SHP77 (cell line): ENCODE data around the gene ZNF280D.
"Not testable (repeated sequence)": the region's sequence is repeated elsewhere in the genome, so short reads cannot be mapped to it uniquely, and the experiment has no call there.

Experiments
- DNase-seq, 2 experiments: peaks; one replicate each; lab custom pipeline; 2025; lab: John Stamatoyannopoulos, UW

The ZNF280D gene

GRCh38 chr15:56715220-56715619 is 18.1 kb downstream of the ZNF280D start:
- DNase-seq: no peak

DNA sequence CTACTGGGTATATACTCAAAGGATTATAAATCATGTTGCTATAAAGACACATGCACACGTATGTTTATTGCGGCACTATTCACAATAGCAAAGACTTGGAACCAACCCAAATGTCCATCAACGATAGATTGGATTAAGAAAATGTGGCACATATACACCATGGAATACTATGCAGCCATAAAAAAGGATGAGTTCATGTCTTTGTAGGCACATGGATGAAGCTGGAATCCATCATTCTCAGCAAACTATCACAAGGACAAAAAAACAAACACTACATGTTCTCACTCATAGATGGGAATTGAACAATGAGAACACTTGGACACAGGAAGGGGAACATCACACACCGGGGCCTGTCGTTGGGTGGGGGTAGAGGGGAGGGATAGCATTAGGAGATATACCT is 23.8 kb downstream of the ZNF280D start:
- DNase-seq: not testable (repeated sequence)

GRCh38 chr15:56699743-56700142 is 33.6 kb downstream of the ZNF280D start:
- no peak for DNase-seq

- DNase-seq: no peak
These were observed 35.0 kb downstream of the ZNF280D start for GRCh38 chr15:56698270-56698669.

- no peak for DNase-seq
These were observed 39.5 kb downstream of the ZNF280D start for GRCh38 chr15:56693761-56694160.

DNA sequence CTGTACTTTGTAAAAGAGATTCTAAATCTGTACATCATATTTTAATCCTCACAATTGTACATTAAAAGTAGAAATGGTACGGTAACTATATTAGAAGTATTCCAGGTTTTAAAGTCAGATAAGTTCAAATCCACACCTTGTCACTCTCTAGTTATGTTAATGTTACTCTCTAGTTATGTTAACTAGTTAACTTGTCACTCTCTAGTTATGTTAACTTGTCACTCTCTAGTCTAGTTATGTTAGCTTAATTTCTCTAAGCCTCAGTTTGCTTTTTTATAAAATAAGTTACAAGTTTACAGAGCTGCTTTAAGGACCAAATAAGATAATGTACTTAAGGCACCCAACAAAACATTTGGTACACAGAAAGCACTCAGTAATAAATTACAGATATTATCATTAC is 42.6 kb downstream of the ZNF280D start:
- no peak for DNase-seq

DNA sequence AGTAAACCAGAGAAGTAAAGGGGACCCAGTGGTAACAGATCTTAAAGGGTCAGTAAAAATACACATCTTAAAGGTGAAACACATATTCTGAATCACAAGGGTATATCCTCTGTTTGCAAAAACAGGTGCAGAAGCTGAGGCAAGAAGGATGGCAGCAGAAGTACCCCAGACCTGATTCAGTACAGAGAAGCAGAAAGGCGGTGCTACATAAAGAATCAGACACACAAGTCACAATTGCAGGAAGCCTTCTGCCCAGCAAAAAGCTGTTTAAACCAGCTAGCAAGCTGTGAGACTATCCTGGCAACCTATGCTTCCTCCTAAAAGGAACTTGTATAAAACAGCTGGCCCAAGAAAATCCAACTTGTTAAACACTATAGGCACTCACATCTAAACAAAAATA is 49.4 kb downstream of the ZNF280D start:
- no peak for DNase-seq

GRCh38 chr15:56681113-56681512 is 52.2 kb downstream of the ZNF280D start:
- DNase-seq: no peak

- no peak for DNase-seq
These were observed 54.1 kb downstream of the ZNF280D start for GRCh38 chr15:56679225-56679624.

GRCh38 chr15:56678571-56678970 is 54.7 kb downstream of the ZNF280D start:
- DNase-seq: no peak

- no peak for DNase-seq
These were observed 56.0 kb downstream of the ZNF280D start for GRCh38 chr15:56677271-56677670.

DNA sequence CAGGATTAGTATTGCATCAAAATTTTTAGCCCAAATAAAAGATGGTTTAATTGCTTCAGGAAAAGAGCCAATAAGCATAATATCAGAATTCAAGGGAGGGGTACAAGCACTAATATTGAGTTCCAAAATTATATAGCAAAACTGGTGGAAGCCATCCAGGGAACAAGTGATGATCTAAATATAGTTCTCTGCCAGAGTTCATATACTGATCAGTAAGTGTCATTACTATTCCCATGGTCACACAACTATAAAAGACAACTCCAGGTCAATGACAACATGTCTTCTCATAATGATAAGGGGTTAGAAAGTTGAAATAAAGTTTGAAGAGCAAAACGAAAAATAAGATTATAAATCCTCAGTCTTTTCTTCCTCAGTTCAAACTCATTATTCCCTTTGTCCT is 57.4 kb downstream of the ZNF280D start:
- DNase-seq: no peak

DNA sequence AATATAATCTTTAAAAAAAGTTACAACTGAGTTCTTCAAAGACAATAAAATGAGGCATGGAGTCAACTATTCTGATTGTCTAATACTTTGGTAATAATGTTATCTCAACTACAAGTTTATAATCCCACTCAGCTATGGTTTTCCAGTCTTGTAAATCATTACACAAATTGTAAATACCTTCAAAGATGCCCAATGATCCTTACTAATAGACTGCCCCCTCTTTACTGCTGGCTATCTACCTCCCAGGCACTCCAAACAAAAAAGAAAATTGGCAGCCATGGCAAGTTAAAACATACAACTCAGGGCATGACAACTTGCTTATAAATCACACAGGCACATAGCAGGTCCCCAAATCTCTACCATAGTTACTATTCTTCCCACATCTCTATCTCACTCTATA is 58.5 kb downstream of the ZNF280D start:
- no peak for DNase-seq

- DNase-seq: no peak
These were observed 60.6 kb downstream of the ZNF280D start for GRCh38 chr15:56672721-56673120.

- DNase-seq: no peak
These were observed 65.8 kb downstream of the ZNF280D start for GRCh38 chr15:56667517-56667916.

- DNase-seq: no peak
These were observed 72.4 kb downstream of the ZNF280D start for GRCh38 chr15:56660943-56661342.

DNA sequence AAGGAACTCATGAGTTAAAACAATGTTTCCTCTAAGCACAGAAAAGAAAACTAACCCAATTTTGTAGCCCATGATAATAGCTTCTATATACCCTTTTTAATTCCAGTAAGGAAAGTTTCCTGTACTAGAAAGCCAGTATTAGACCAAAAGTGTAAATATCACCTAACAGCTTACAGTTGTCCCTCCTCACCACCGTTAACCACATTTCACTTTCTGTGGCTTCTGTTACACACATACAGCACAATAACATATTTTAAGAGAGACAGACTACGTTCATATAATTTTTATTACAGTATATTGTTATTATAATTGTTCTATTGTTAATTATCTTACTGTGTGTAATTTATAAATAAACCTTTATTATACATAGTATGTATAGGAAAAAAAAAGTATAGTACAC is 74.1 kb downstream of the ZNF280D start:
- no peak for DNase-seq

GRCh38 chr15:56654624-56655023 is 78.7 kb downstream of the ZNF280D start:
- no peak for DNase-seq

DNA sequence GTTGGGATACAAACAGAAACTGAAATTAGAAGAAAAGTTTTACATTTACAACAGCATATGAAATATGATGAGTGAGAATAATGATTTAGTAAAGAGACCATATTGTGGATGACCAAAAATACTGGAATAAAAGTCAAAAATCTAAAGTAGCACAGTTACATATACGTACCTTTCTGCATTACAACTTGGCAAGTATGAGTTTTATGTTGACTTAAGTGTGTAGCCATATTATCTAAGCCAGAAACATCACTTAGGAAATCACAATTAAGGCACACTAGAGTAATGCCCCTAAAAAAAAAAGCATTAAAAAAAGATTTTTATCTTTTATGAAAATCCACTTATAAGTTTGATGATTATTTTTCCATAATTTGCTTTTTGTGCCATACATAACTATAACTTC is 79.1 kb downstream of the ZNF280D start:
- DNase-seq: no peak

DNA sequence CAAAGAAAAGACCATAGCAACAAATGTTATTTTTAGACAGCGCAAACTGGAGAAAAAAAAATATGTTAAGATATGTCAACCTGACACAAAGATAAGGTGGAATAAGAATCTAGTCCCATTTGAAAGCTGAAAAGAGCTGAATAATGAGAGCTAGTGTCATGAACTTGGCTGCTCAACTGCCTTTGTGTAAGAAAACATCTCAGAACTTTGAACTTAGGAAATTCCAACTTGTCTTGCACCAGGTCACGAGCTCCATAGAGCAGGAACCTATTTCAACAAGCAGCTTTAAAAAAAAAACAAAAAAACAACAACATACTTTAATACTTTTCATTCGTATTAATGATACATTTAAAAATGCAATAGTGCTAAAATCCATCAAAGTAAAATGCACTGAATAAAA is 79.5 kb downstream of the ZNF280D start:
- no peak for DNase-seq

DNA sequence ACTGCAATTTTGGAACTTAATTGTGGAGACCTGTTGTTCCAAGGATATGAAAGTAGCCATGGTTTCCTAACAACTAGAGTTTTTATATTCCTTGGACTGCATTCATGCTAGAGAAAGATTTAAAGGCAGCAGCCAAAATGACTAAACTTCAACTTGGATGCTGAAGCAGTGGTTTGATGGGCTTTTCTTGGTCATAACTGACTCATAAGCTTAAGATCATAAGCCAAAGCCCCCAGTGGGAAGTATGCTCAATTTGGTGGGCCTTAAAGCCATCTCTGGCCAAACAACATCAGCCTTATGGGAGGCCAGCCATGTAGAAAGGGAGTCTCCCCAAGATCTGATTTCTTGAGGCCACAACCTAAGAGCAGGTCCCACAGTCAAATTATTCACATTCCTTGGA is 80.2 kb downstream of the ZNF280D start:
- DNase-seq: no peak

- no peak for DNase-seq
These were observed 85.0 kb downstream of the ZNF280D start for GRCh38 chr15:56648311-56648710.

DNA sequence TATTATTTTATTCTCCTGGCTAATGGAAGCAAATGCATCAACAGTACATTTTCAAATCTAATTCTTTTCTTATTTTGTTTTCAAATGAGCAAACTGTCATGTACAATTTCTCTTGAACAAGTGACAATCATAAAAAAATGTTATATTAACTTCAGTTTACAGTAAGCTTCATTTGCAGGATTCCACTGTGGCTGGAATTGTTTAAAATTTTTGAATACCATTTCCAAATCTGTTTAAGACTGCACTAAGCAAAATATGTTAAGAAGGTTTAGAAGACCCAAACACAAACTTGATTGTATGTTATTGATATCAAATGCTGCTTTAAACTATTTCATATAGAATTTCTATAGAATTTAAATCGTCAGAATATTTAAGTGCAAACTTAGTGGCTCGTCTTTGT is 92.8 kb downstream of the ZNF280D start:
- no peak for DNase-seq

DNA sequence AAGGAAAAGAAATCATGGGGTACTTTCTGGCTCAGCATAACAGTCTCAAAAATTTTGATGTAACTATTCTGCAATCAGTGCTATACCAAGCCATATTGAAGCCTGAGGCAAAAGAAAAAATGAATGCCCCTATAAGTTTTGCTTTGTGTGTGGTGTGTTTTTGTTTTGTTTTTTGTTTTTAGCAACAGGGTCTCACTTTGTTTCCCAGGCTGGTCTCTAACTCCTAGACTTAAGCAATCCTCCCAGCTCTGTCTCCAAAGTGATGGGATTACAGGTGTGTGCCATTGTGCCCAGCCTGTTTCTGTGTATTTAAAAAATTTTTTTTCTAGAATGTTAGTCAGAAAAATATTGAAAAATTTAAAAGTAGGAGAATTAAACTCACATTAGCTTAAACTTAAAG is 93.2 kb downstream of the ZNF280D start:
- DNase-seq: no peak

- DNase-seq: no peak
These were observed 93.7 kb downstream of the ZNF280D start for GRCh38 chr15:56639631-56640030.
